Measurements from ENCODE around the gene SRSF3. TPM values are rescaled to one million over a fixed set of nuclear protein-coding genes. Genes with fewer than 3 reads are reported as not detected.
"Not testable (repeated sequence)": the region's sequence is repeated elsewhere in the genome, so short reads cannot be mapped to it uniquely, and the experiment has no call there.

Gene SRSF3
- total and polyA plus RNA-seq, 2 donors (not counting 1 experiment from before 2014, with no cell fraction given), result 316 to 642 TPM

DNA sequence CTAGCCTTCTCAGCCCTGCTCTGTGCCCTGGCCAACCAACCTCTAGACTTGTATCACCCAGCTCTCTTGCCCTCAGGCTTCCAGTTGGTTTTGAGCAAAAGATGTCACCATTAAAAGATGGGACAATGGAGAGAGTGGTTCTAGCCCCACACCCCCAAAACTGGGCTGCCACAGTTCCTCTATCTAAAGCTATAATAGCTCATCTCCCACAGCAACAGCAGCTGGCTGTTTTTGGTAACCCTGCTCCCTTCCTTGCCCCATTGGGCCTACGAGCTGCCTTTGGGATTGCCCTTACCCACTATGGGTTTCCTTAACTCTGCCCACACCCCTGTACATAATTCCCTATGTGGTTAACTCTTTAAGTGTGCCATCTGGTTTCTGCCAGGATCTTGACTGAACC lies 7.6 kb upstream of the SRSF3 start:
- no peaks in the 10 kb centered on the region for H3K9me3 Mint-ChIP-seq (ENCODE audit: insufficient read depth)
- H3K27ac Mint-ChIP-seq, result no peak overlapping the region
- Histone ChIP-seq H3K36me3 (replicated peaks in 1 of 2; ENCODE audit: control extremely low read depth in 1 of 2, control insufficient read depth in 1 of 2, extremely low read depth in 1 of 2, insufficient read depth in 2 of 2, low read length in 1 of 2) (no peaks in the 10 kb centered on the region), H4K20me1 (ENCODE audit: control insufficient read depth, insufficient read depth, low read length, poor library complexity, severe bottlenecking) (no peaks in the 10 kb centered on the region), H3K4me2 (replicated peaks; ENCODE audit: low read depth, low read length, poor library complexity, severe bottlenecking) (no peak overlapping the region), H3K27me3 (replicated peaks in 1 of 4; ENCODE audit: control extremely low read depth in 1 of 4, control insufficient read depth in 3 of 4, insufficient read depth in 4 of 4, low read length in 3 of 4) (no peaks in the 10 kb centered on the region), H2AFZ (ENCODE audit: insufficient read depth, low read depth, low read length, poor library complexity, severe bottlenecking) (no peak overlapping the region), H3K27ac (ENCODE audit: low read length in 2 of 2) (no peak overlapping the region), H3K4me1 (ENCODE audit: control insufficient read depth in 2 of 2, insufficient read depth in 2 of 2, low read length in 2 of 2) (peaks cover under 1 to 2% of the 10 kb centered on the region in 2 donors), H3K4me3 (ENCODE audit: control extremely low read depth in 1 of 5, extremely low read depth in 1 of 5, insufficient read depth in 1 of 5, low read depth in 2 of 5, low read length in 4 of 5) (no peak overlapping the region), H3K79me2 (ENCODE audit: control insufficient read depth, insufficient read depth, low read length) (peaks cover 1% of the 10 kb centered on the region), H3K9ac (ENCODE audit: low read length) (no peak overlapping the region), H3K9me3 (ENCODE audit: control extremely low read depth in 1 of 3, control insufficient read depth in 2 of 3, insufficient read depth in 1 of 3, low read length in 2 of 3) (no peaks in the 10 kb centered on the region)
- intact Hi-C loops (cut with micrococcal nuclease), result no loop called here
- DNase-seq (no peak), ATAC-seq (ENCODE audit: low read depth) (no peak)
- WGBS (ENCODE audit: insufficient coverage), result no CpG with 5 or more reads among the region's 1 CpG
- TF ChIP-seq, protein P1, sequence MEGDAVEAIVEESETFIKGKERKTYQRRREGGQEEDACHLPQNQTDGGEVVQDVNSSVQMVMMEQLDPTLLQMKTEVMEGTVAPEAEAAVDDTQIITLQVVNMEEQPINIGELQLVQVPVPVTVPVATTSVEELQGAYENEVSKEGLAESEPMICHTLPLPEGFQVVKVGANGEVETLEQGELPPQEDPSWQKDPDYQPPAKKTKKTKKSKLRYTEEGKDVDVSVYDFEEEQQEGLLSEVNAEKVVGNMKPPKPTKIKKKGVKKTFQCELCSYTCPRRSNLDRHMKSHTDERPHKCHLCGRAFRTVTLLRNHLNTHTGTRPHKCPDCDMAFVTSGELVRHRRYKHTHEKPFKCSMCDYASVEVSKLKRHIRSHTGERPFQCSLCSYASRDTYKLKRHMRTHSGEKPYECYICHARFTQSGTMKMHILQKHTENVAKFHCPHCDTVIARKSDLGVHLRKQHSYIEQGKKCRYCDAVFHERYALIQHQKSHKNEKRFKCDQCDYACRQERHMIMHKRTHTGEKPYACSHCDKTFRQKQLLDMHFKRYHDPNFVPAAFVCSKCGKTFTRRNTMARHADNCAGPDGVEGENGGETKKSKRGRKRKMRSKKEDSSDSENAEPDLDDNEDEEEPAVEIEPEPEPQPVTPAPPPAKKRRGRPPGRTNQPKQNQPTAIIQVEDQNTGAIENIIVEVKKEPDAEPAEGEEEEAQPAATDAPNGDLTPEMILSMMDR (IDR thresholded peaks at IDR 0.05), result no peak
- no peak for TF ChIP-seq EZH2 (IDR thresholded peaks at IDR 0.05; ENCODE audit: borderline replicate concordance, insufficient read depth, low read depth, low read length, poor library complexity, severe bottlenecking)
- no peaks in the 10 kb centered on the region for H3K27me3 Mint-ChIP-seq
- CTCF ChIA-PET, result interaction anchor here (1.7 kb wide), 1 partner anchor 172 kb away, joined by 4 read pairs; no protein-coding TSS in a partner anchor
- POLR2A ChIA-PET, result interaction anchor here (0.6 kb wide), 1 partner anchor 51 kb away, joined by 5 read pairs; no protein-coding TSS in a partner anchor
- H3K4me3 Mint-ChIP-seq, result no peak overlapping the region
- peaks cover 5% of the 10 kb centered on the region for H3K4me1 Mint-ChIP-seq

DNA sequence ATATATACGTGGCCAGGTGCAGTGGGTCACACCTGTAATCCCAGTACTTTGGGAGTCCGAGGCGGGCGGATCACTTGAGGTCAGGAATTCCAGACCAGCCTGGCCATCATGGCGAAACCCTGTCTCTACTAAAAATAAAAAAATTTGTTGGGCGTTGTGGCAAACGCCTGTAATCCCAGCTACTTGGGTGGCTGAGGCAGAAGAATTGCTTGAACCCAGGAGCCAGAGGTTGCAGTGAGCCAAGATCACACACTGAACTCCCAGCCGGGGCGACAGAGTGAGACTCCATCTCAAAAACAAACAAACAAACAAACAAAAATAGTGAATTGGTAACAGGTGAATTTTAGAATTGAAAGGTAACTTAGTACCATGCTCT lies 5.1 kb upstream of the SRSF3 start:
- DNase-seq; CTCF ChIA-PET; H3K27ac Mint-ChIP-seq; ATAC-seq (ENCODE audit: low read depth); H3K27me3 ChIP-seq (replicated peaks in 1 of 4; ENCODE audit: control extremely low read depth in 1 of 4, control insufficient read depth in 3 of 4, insufficient read depth in 4 of 4, low read length in 3 of 4); H3K9me3 ChIP-seq (ENCODE audit: control extremely low read depth in 1 of 3, control insufficient read depth in 2 of 3, insufficient read depth in 1 of 3, low read length in 2 of 3); H3K4me3 Mint-ChIP-seq; H3K9ac ChIP-seq (ENCODE audit: low read length); H3K27me3 Mint-ChIP-seq; intact Hi-C loops (cut with micrococcal nuclease); H2AFZ ChIP-seq (ENCODE audit: insufficient read depth, low read depth, low read length, poor library complexity, severe bottlenecking); H4K20me1 ChIP-seq (ENCODE audit: control insufficient read depth, insufficient read depth, low read length, poor library complexity, severe bottlenecking); H3K9me3 Mint-ChIP-seq (ENCODE audit: insufficient read depth); H3K36me3 ChIP-seq (replicated peaks in 1 of 2; ENCODE audit: control extremely low read depth in 1 of 2, control insufficient read depth in 1 of 2, extremely low read depth in 1 of 2, insufficient read depth in 2 of 2, low read length in 1 of 2); H3K27ac ChIP-seq (ENCODE audit: low read length in 2 of 2); H3K4me3 ChIP-seq (ENCODE audit: control extremely low read depth in 1 of 5, extremely low read depth in 1 of 5, insufficient read depth in 1 of 5, low read depth in 2 of 5, low read length in 4 of 5); H3K4me2 ChIP-seq (replicated peaks; ENCODE audit: low read depth, low read length, poor library complexity, severe bottlenecking): not testable (repeated sequence)
- Histone ChIP-seq H3K4me1 (ENCODE audit: control insufficient read depth in 2 of 2, insufficient read depth in 2 of 2, low read length in 2 of 2) (peaks cover 18 to 26% of the 10 kb centered on the region in 2 donors), H3K79me2 (ENCODE audit: control insufficient read depth, insufficient read depth, low read length) (peaks cover 11% of the 10 kb centered on the region)
- H3K4me1 Mint-ChIP-seq, result peaks cover 19% of the 10 kb centered on the region
- WGBS (ENCODE audit: insufficient coverage), result 100% methylated on average over 3 of the region's 9 CpGs
- POLR2A ChIA-PET, result interaction anchor here (0.6 to 0.7 kb wide), 2 partner anchors 41 to 916 kb away, joined by 5 read pairs; no protein-coding TSS in a partner anchor

Measured in B cell (primary cell).